NK-92 (cell line): ENCODE data around the gene ETS2.

ENCODE experiments used
- DNase-seq: peaks from one replicate; lab custom pipeline; 2025; ENCODE audit not compliant: unreplicated experiment; lab: John Stamatoyannopoulos, UW

Gene ETS2

DNA sequence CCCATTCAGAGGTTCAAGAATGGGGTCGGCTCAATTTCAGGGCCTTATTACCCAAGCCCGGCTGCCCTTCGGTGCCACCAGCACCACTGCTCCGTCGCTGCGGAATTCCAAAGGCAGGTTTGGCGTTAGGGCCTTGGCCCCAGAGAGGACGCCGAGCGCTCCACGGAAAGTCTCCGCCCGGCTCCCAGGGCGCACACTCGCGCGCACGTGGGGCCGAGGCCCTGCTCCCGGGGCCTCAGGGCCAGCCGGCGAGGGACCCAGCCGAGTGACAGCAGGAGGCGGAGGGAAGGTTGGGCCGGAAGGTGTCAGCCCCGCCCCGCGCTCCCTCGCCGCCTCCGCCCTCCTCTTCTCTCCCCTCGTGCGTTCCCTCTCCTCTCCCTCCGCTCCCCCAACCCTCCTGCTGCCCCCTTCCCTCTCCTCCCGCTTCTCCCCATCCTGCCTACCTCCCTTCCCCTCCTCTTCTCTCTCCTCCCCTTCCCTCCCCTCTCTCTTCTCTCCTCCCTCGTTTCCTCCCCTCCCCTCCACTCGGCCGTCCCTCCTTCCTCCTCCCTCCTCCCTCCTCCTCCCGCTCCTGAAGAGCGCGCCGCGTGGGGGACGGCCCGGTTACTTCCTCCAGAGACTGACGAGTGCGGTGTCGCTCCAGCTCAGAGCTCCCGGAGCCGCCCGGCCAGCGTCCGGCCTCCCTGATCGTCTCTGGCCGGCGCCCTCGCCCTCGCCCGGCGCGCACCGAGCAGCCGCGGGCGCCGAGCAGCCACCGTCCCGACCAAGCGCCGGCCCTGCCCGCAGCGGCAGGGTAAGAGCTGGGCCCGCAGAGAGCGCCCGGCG lies at the start of gene ETS2:
Gene ETS2, plus strand, starts transcription at position 602 of the 825 bp plus-strand sequence. CDS start 4,106 bp downstream, outside the sequence.
- no peak for DNase-seq

DNA sequence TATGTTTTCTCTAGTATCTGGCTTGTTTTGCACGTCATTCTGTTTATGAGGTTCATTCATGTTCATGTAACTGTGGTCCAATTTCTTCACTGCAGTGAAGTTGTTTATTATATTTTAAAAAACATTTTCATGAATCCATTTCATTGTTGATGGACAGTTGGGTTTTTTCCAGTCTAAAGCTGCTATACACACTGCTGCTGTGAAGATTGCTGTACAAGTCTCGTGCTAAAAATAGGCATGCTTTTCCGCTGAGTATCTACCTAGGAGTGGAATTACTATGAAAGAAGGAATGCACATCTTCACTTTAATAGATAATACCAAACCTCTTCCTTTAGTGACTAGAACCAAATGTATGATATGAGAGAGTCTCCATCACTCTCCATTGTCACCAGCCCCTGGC lies 49.0 kb upstream of the ETS2 start:
- DNase-seq, result no peak

DNA sequence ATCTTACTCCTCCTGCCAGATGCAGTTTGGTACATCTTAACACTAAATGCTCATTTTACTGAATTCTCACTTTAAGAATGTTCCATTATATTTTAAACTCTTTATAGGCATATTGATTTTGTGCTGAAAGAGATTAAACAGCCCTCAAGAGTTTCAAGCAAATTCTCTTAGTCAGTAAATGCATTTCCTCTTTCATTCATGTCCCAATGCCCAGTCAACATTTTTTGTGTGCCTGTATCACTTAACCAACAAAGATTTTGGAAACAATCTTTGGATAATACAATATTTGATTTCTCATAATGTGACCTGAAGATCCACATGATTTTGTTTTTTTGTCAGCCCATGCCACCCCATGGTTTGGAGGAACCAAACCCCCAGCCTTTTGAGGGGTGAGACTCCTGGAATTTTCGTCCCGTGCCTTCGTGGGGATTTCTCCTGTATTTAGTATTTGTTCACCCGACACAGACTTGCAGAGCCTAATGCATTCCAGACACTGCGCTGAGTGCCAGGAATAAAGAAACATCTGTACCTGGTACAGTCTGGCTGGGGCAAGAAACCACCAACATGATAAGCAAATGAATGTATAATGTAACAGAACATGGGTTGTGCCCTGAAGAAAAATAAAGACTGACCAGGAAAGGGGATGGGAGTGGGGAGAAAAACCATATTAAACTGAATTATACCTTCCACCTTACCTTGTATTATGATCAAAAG lies 47.1 kb upstream of the ETS2 start:
- DNase-seq, result no peak

DNA sequence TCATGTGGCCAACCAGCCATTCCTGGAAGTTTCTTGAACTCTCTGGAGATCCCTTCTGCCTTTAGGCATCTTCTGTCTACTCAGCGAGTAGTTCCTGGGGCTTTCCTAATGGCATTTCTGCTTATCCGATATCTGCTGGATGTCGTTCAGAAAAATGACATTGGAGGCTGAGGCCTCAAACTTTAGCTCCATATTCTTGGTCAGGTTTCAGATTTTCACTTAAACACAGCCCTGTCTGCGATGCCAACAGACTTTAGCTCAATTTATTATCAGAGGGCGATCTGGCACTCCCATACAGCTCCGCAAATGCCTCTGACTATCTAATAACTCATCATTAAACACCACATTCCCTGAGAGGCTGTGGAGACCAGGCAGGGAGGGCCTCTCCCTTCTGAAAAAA lies 46.3 kb upstream of the ETS2 start:
- no peak for DNase-seq

DNA sequence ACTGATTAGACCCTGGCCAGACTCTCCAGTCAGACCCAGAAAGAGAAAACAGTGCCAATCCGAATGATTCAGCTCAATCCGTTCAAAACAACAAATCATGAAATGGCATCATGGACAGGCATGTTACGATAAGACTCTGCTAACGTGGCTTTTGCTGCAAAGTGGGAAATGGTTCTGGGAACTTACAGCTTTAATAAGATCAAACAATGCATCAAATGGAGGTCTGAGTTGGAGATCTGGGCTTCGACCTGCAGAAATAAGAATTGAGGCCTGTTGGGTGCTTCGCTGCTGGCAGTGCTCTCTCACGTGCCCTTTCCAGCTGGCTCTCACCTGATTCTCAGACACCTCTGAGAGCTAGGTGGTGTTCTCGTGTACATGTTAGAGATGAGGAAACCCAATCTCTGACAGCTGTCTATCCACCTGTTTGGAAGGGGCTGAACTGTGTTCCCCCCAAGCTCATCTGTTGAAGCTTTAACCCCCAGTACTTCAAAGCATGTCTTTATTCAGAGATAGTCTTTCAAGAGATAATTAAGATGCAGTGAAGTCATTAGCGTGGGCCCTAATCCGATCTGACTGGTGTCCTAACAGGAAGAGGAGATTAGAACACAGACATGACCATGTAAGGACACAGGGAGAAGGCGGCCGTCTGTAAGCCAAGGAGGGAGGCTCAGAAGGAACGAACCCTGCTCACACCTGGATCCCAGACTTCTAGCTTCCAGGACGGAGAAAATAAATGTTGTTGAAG lies 45.5 kb upstream of the ETS2 start:
- no peak for DNase-seq

DNA sequence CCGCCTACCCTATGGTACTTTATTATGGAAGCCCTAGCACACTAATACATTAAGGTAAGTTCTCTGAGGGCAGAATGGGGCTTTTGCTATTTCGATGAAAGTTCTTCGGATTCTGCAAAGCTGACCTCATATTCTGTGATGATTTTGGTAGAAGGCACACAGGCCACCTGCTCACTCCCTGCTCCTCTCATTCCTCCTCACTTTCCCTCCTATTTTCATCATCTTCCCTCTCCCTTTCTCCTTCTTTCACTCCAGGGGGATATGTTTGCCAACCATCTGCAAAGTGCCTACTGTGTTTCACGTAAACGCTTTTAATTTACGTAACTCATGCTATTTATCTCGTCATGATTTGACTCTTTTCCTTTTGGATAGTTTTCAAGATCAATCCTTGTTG lies 45.0 kb upstream of the ETS2 start:
- DNase-seq, result no peak

DNA sequence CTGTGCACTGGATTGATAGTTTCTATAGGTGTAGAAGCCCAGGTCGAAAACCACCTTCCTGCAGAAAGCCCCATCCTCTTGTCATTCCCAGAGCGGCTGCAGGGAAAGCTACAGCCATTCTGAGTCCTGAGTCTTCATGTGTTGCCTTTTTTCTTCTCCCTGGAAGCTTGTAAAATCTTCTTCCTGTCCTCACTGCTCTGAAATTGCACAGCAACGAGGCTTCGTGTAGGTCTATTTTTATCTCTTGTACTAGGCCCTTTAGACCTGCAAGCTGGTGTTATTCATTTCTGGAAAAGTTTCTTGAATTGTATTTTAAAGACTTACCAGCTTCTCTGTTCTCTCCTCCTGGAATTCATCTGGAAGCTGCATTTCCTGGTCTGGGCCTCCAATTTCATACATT lies 44.2 kb upstream of the ETS2 start:
- no peak for DNase-seq

DNA sequence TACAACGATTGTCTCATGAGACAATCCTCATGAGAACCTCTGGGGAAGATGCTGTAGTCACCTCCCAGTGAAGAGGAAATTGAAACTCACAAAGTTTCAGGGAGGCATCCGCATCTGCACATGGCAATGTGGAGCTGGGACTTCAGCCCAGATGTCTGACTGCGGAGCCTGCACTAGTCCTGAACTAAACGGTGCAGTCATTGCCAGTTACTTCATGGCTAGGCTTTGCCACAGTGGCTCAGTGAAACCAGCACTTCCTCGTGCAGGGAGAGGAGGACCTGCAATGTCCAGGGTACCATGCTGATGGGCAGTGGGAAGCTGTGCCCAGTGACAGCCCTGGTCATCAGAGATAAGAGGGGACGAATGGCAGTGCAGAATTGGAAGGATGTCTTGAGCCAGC lies 40.7 kb upstream of the ETS2 start:
- DNase-seq, result no peak

DNA sequence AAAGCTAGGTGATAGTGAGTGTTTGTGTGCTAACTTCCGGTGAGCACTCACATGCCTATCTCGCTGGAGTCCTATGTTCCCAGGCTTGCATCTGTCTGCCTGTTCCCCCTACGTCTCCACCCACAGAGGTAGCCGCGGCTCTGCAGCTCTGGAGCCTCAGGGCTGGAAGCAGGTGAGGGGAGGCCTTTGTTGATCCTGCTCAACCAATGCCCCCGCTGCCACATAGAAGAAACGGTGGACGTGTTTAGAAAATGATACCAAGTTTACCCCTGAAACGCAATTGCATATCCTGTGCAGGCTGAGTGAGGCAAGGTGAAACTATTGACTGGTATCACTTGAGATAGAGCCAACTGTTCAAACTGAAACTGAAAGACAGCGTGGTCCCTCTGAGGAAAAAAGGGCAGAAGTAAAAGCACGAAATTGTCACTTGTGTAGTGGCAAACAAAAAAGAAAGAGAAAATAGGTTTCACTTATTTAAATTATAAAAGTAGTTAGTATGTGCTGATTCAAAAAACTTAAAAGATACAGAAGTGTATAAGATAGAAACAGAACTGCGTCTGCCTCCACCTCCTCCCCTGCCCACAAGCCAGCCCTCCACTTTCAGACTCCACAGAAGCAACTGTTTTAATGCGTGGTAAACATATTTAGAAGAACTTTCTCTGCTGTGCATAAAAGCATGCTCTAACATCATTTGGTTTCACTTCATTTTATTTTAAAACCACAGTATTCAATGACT lies 38.6 kb upstream of the ETS2 start:
- DNase-seq, result no peak

DNA sequence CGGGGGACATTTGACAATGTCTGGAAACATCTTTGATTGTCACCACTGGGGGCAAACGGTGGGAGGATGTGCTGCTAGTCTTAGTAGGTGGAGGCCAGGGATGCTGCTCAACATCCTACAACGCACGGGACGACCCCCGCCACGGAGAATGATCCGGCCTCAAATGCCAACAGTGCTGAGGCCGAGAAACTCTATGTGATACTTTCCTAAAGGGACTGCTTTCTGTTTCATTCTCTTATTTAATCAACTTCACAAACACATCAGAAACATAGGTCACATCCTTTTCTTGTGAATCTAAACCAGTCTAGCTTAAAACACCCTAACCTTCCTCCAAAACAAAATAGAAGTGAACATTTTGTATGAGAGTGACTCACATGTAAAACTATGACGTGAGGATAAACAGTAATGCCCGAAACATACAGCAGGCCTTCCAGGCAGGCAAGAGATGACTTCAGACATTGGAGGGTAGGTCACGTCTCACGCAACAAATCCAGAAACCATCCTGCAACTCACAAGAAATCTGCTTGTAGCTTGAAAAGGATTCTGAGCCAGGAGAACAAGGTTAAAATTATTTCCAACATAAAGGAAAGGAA lies 37.2 kb upstream of the ETS2 start:
- DNase-seq, result no peak

DNA sequence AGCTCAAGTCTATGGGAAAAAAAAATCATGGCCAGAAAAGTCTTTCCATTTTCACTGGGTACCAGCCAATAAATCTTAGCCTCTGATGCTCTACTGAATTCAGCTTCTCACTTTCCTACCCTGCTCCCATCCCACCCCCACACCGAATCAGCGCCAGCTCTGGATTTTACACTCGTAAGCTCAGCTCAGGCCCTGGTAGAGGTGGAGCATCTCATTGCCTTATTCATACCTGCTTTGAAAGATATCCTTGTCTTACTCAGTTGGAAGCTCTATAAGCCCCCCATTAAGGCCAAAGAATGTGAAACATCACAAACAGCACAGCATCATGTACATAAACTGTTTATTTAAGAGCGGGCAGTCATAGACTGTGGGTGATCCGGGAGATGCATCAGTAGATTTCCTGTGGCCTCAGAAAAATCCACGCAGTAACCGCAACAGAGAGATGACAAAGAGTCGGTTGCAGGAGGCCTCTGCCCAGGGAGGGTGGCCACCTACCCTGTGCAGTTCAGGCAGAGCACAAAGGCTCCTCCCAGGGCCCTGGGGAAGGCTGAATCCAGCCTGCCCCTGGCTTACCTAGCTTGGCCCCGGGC lies 36.4 kb upstream of the ETS2 start:
- no peak for DNase-seq

DNA sequence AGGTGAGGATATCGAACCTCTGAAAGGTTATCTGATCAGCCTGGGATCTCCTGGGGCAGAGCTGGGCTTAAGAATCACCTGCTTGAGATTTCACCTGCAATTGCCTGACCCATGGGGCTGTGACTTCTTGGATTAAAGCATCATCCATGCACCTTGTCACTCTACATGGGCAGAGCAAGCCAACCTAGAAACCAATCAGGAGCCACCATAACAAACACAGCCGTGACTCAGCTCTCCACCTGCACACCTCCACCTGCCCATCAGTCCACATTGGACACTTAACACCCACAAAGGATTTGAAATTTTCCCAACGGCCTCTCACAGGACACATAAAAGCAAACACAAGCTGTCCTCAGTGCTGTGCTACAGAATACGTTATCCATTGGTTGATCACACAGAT lies 35.1 kb upstream of the ETS2 start:
- no peak for DNase-seq

DNA sequence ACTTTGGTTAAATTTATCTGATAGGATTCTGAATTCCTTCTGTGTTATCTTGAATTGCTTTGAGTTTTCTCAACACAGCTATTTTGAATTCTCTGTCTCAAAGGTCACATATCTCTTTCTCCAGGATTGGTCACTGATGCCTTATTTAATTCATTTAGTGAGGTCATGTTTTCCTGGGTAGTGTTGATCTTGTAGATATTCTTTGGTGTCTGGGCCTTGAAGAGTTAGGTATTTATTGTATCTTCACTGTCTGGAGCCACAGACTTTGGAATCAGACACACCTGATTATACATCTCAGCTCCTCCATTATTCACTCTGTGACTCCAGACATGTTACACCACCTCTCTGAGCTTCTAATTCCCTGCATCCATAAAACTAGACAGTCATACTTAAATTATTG lies 34.2 kb upstream of the ETS2 start:
- no peak for DNase-seq

DNA sequence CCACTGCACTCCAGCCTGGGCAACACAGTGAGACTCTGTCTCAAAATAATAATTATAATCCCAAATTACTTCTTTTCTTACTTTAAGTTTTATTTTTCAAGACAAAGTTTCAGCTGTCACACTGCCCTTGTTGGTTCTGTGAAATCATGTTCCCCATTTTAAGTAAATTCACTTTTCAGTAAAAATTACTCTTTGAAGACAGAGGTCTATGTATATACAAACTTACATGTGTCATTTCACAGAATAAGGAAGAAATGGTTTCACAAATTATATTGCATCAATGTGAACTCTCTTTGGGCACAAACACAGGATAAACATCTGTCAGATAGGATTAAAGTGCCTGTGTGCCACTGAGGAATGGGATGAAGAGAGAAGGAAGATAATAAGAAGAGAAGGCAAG lies 33.1 kb upstream of the ETS2 start:
- no peak for DNase-seq

DNA sequence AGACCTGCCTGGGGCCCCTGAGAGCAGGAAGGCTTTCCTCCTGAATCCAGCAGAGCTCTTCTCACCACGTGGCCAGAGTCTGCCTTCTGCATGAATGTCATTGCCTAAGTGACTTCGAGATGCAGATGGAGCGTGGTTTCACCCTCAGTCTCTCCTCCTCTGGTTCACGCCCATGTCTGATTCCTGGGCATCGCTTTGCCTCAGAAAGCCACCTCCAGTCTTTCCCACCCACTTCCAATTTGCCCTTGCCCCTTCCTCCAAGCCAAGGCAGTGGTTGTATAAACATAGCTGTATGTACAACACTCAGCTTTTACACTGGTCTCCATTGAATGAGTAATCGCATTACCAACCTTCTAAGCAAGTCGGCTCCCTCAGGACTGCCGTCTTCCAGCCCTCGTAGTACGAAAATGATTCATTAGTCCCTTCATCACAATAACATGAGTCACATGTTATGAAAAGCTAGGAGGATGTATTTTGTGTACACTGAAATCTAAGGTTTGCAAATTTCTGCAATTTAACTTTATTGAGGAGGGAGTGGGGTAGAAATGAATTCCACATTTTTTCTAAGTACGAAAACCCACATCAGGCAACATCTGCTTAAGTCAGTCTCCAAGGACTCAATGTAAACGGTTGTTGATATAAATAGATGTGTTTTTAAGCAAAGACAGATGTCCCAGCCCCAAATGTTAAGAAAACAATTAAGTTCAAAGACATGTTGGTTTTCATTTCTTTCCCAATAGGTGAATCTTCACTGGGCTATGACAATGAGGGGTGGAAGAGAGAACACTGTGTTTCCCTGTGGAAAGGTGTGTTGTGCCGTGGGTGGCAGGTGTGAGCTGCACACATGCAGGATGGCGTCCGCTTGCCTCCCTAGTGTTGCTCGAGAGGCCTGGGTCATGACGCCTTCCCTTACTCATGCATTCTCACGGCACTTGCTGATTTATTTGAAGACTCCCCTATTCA lies 32.3 kb upstream of the ETS2 start:
- DNase-seq, result no peak

DNA sequence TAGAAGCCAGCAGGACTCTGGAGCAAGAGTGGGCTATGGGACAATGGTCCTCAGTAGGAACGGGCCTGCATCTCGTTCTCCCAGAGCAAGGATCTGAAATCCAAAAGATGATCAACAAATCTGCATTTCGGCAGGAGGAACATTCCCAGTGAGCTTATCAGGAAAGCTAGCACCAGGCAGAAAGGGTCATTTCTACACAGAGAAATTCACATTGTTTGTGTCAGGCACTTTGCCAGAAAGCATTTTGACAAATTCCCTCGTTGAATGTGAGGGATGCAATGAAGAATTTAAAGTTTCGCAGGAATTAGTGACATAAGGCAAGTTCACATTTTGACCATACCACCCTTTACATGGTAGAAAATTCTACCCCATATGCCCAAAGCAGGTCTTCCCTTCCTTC lies 31.6 kb upstream of the ETS2 start:
- DNase-seq, result no peak

DNA sequence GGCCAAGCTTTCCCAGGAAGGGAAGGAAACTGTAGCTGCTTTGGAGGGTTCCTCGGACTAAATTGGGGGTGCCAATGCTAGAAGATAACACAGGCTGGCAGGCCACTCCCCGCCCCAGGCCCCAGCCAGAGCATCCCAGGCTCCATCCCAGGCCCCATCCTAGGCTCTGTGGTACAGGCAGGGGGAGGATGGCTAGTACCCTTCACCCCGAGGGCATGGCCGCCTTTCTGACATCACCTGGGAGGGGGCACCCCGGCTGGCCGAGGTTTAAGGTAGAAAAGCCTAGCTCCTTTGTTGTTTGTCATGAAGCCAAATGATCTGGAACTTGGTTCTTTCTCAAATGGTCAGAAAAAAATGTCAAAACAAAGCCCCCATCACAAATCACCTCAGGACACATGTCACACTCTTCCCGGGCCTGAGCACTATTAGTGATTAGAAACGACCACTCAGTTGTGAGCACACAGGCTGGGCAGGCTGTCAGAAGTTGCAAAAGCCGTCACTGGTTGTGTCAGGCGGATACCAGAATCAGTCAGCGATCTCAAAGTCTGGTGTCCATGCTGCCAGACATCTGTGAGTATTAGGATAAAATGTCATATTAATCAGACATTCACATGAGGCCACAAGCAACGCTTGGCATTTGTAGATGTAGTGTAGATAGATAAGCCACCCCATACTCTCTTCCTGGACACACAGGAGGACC lies 31.0 kb upstream of the ETS2 start:
- DNase-seq, result no peak

DNA sequence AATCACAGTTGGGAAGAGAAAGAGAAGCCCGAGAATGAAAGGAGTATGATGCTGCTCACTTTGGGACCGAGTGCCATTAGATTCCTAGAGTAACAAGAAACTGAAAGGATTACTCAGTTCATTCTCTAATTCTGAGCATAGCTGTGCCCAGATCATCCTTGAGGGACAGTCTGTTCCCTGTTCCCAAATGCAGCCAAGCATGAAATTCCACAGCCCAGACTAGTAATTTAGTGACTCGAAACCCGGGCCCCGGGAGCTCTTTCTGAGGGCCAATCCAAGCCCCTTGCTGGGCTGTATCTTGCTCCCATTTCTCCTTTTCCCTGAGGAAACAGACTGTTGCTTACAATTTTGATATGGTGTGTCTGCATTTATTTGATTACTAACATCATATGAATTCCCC lies 30.0 kb upstream of the ETS2 start:
- no peak for DNase-seq

DNA sequence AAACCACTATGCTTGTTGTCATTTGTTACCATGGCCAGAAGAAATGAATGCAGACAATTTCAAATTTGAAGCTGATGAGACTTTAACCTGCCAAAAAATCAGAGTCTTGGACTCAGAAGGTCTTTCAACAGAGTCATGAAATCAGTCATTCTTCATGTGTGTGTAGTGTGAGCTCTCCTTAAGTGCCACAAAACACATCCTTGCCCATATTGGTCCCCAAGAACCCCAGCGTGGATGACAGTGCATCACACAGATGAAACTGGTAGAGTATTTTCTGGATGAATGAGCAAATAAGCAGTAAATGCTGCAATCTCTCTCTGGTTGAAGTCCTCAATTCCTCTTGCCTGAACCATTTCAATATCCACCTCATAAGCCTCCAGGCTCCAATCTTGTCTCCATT lies 28.7 kb upstream of the ETS2 start:
- DNase-seq, result no peak
